Adrenal gland (tissue), 12 donors: ENCODE data around the gene DCAF11. TPM values are rescaled to one million over a fixed set of nuclear protein-coding genes. Genes with fewer than 3 reads are reported as not detected.

Experiments used
- DNase-seq, 7 donors: peaks; one replicate each; pipeline ENCODE4 v3.0.0-alpha.2; 2019 to 2020
- H3K27ac ChIP-seq, 5 donors: fragments of 200-600 bp; sonication (generic) in 4 of 5; 1 replicate in 3 of 5; 2 replicates in 2 of 5; pipeline versions ENCODE4 v1.5.1 to v1.8.0; 2016 to 2020; ENCODE audit warnings: mild to moderate bottlenecking in 1 of 5
- H3K27me3 ChIP-seq: fragments of 200-600 bp; 2 replicates; pipeline ENCODE4 v1.8.0; 2021
- H3K36me3 ChIP-seq, 2 donors: fragments of 200-600 bp; replicated peaks in 1 of 2; 1 replicate in 1 of 2; 2 replicates in 1 of 2; pipeline versions ENCODE4 v1.5.1 to v1.8.0; 2018 to 2022
- H3K4me1 ChIP-seq, 2 donors: fragments of 200-600 bp; replicated peaks in 1 of 2; 1 replicate in 1 of 2; 2 replicates in 1 of 2; pipeline versions ENCODE4 v1.5.1 to v1.8.0; 2018 to 2021
- H3K4me3 ChIP-seq, 4 donors: fragments of 200-600 bp; sonication (generic) in 3 of 4; one replicate each; pipeline ENCODE4 v1.5.1; 2016 to 2018
- H3K9me3 ChIP-seq, 3 donors: fragments of 200-600 bp; sonication (generic) in 1 of 3; replicated peaks in 1 of 3; 1 replicate in 2 of 3; 2 replicates in 1 of 3; pipeline versions ENCODE4 v1.5.1 to v1.8.0; 2016 to 2021
- POLR2A ChIP-seq, 2 donors: fragments of 450-650 bp; IDR thresholded peaks; one replicate each; pipeline ENCODE4 v1.6.1; 2017; ENCODE audit warnings: antibody characterized with exemption in 2 of 2, mild to moderate bottlenecking in 2 of 2, moderate library complexity in 1 of 2
- WGBS, 4 donors: extraction: QIAGEN DNeasy Blood & Tissue Kit in 2 of 4; methylation state at CpG; one replicate each; pipeline versions ENCODE4 v1.1.5 to v1.1.7; 2013 to 2017; 5-methylcytosine and 5-hydroxymethylcytosine counted together
- intact Hi-C, 2 donors: fragments of 100-400 bp; cut with DNase I; formaldehyde crosslinking; loops; one replicate each; pipeline versions ENCODE4 v1.14.1 to v1.15.0; 2022 to 2023
- polyA plus RNA-seq, 3 donors: library from polyadenylated mRNA; stranded (reverse); fragments of 200-250 nt in 2 of 3; fragments of 350-450 nt in 1 of 3; fragmentation: Illumina TruSeq in 1 of 3; extraction: RNeasy Lipid Tissue Mini Kit (QIAGEN cat#74804) in 1 of 3; gene quantifications; one replicate each; pipeline ENCODE4 v1.2.3, GENCODE V29; 2013 to 2014
- total RNA-seq, 9 donors: library from RNA; depleted of rRNA in 4 of 9; stranded (reverse); fragments of >200 nt in 4 of 9; fragments of 120-200 nt in 1 of 9; fragmentation: NEBNext Ultra II Directional in 1 of 9; extraction: Animal tissue kit (Norgen Biotek cat#: 25700) in 1 of 9; gene quantifications; one replicate each; pipeline versions ENCODE4 v1.1.0 to v1.2.4, GENCODE V29; 2013 to 2023
- TF ChIP-seq, protein P1 (sequence below), 6 experiments: fragments of 450-650 bp in 4 of 6; fragments of 200-600 bp in 2 of 6; sonication (generic) in 1 of 6; IDR thresholded peaks; 1 replicate in 5 of 6; 2 replicates in 1 of 6; pipeline versions ENCODE4 v1.5.1 to v1.8.0; 2016 to 2021; ENCODE audit warnings: antibody characterized with exemption in 6 of 6, mild to moderate bottlenecking in 2 of 6, moderate library complexity in 1 of 6
- donor health status: healthy with polysubstance abuse.
- donor health status: Bipolar disorder and iron deficiency.
- donor health status: DM: yes; HTN: yes; CAD: no.
- donor health status: DM: no; HTN: no; CAD: no.
- donor health status: DM: no; HTN: no; CAD: no.
- donor health status: DM: yes; HTN: yes; CAD: no.

The DCAF11 gene
- total and polyA plus RNA-seq, 12 donors, result 40.4 to 401 (median 120) TPM

DNA sequence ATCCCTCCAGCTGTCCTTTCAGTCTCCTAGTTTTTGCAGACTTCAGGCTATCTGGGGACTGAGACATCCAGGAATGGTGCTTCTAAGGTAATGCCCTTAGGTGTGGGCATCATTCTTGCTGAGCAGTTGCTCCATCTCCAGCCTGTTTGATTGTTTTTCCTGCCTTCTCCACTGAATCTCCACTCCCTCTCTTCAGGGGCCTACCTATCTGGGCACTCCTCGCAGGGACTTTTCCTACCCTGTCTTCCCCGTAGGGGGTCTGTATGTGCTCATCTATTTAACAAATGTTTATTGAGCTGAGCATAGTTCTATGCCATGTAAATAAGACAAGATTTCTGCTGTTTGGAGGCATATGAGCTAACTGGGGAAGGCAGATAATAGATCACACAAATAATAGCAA, 18.4 kb downstream of the DCAF11 start:
- WGBS, 4 donors, result 93 to 99% (median 94%) methylated on average over 2 of the region's 2 CpGs
- Histone ChIP-seq H3K27me3 (no peaks in the 10 kb centered on the region), H3K4me1 (peaks cover 27 to 46% of the 10 kb centered on the region in 2 donors), H3K27ac (no peak overlapping the region), H3K4me3 (no peak overlapping the region), H3K36me3 (peaks cover 0 to 8% of the 10 kb centered on the region in 2 donors), H3K9me3 (no peaks in the 10 kb centered on the region)
- no peak for TF ChIP-seq POLR2A (IDR thresholded peaks at IDR 0.05)
- TF ChIP-seq, protein P1, sequence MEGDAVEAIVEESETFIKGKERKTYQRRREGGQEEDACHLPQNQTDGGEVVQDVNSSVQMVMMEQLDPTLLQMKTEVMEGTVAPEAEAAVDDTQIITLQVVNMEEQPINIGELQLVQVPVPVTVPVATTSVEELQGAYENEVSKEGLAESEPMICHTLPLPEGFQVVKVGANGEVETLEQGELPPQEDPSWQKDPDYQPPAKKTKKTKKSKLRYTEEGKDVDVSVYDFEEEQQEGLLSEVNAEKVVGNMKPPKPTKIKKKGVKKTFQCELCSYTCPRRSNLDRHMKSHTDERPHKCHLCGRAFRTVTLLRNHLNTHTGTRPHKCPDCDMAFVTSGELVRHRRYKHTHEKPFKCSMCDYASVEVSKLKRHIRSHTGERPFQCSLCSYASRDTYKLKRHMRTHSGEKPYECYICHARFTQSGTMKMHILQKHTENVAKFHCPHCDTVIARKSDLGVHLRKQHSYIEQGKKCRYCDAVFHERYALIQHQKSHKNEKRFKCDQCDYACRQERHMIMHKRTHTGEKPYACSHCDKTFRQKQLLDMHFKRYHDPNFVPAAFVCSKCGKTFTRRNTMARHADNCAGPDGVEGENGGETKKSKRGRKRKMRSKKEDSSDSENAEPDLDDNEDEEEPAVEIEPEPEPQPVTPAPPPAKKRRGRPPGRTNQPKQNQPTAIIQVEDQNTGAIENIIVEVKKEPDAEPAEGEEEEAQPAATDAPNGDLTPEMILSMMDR (IDR thresholded peaks at IDR 0.05), result no peak
- intact Hi-C loops, result no loop called here
- DNase-seq, result no peak

DNA sequence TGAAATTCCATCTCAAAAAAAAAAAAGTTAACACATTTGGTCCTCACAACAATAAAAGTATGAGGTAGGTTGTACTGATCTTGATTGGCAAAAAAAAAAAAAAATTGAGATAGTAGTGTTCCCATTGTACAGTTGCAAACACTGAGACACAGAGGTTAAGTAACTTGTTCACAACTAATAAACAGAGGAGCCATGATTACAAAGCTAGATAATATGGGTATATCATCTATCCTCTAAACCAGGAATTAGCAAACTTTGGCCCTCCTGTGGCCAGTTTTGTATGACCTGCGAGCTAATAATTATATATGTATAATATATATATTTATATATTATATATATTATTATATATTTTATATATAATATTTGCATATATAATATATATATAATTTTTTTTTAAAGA, 19.2 kb downstream of the DCAF11 start:
- no peak for DNase-seq
- WGBS, 4 donors, result 88 to 93% (median 92%) methylated on average over 1 of the region's 1 CpG
- TF ChIP-seq, protein P1 (IDR thresholded peaks at IDR 0.05), result no peak
- Histone ChIP-seq H3K27me3 (no peaks in the 10 kb centered on the region), H3K27ac (no peak overlapping the region), H3K36me3 (peaks cover 0 to 15% of the 10 kb centered on the region in 2 donors), H3K4me3 (no peak overlapping the region), H3K9me3 (no peaks in the 10 kb centered on the region), H3K4me1 (peaks cover 27 to 51% of the 10 kb centered on the region in 2 donors)
- intact Hi-C loops, result no loop called here

DNA sequence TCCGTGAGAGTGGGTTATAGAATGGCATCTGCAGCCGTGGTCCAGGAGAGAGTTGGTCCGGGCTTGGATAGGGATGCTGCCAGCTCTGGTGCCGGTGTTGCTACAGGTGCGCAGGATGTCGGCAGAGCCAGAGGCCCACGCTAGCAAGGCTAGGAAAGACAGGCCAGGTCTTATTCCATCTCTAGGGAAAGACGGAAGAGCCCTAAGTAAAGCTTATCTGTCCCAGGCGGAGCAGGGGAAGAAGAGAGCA, 20.9 kb downstream of the DCAF11 start:
- no peaks in the 10 kb centered on the region for H3K27me3 ChIP-seq
- H3K4me1 ChIP-seq, result peaks cover 35 to 66% of the 10 kb centered on the region in 2 donors
- H3K36me3 ChIP-seq, result peaks cover 0 to 25% of the 10 kb centered on the region in 2 donors
- H3K9me3 ChIP-seq, result no peaks in the 10 kb centered on the region
- 3 to 10% (median 5%) methylated on average over 9 of the region's 9 CpGs for WGBS, 4 donors
- H3K27ac ChIP-seq, result peak overlapping the region in 4 of 5 donors; percentile 73 to 96 (median 89)
- no peak for DNase-seq
- peak overlapping the region in 2 of 4 donors; percentile 62 to 92 for H3K4me3 ChIP-seq
- intact Hi-C loops, result no loop called here
- TF ChIP-seq POLR2A (IDR thresholded peaks at IDR 0.05), result no peak
- TF ChIP-seq, protein P1 (IDR thresholded peaks at IDR 0.05), result no peak

- Histone ChIP-seq H3K36me3 (peaks cover 0 to 25% of the 10 kb centered on the region in 2 donors), H3K27me3 (no peaks in the 10 kb centered on the region), H3K27ac (peak within 1 kb of the TSS; percentile 80 to 96 (median 85)), H3K9me3 (no peaks in the 10 kb centered on the region), H3K4me1 (peaks cover 34 to 60% of the 10 kb centered on the region in 2 donors), H3K4me3 (peak within 1 kb of the TSS; percentile 54 to 95 (median 77))
- WGBS, 4 donors, result 0 to 2% (median 0%) methylated on average over 9 to 75 of the region's 75 CpGs
- peak; percentile 93 to 96 (median 95) for DNase-seq
- peak in 1 of 2 donors; percentile 59 for TF ChIP-seq POLR2A (IDR thresholded peaks at IDR 0.05)
- TF ChIP-seq, protein P1 (IDR thresholded peaks at IDR 0.05), result no peak
- intact Hi-C loops, result no loop called here
These were observed 21.5 kb downstream of the DCAF11 start, which contains the start of gene PSME1 for GRCh38 chr14:24135834-24136683. TSS of gene PSME1 (plus strand) at chr14:24136194. CDS start at chr14:24136263, 69 bp downstream.
